ENCODE measurements around the gene ZSCAN5B. TPM values are rescaled to one million over a fixed set of nuclear protein-coding genes. Genes with fewer than 3 reads are reported as not detected.
A peak's percentile ranks its signal among the peaks of the same experiment; 100 is the strongest.

Gene ZSCAN5B
- total and polyA plus RNA-seq, 9 of the 15 experiments (the other 6 are each of a cell fraction or from before 2014, with no cell fraction given): 0.03 to 0.07 TPM; not detected in 7

- TF ChIP-seq REST (IDR thresholded peaks at IDR 0.05; ENCODE audit: borderline replicate concordance) (peak; percentile 39), REST (CRISPR knock-in tag; IDR thresholded peaks at IDR 0.05; ENCODE audit: low read depth) (peak; percentile 68; the same call in 1 of the 2 replicates), SRSF9 (IDR thresholded peaks at IDR 0.05; ENCODE audit: borderline replicate concordance, low read depth, low read length) (no peak), MTA1 (IDR thresholded peaks at IDR 0.05; ENCODE audit: borderline replicate concordance) (peak; percentile 97), SLC30A9 (CRISPR knock-in tag; IDR thresholded peaks at IDR 0.05) (no peak), PBX2 (CRISPR knock-in tag; IDR thresholded peaks at IDR 0.05; ENCODE audit: low read depth) (no peak), PBX2 (tag; conservative IDR thresholded peaks at IDR 0.05; ENCODE audit: low read depth) (no peak), NUFIP1 (IDR thresholded peaks at IDR 0.05; ENCODE audit: partially characterized antibody) (no peak), ZNF217 (CRISPR knock-in tag; IDR thresholded peaks at IDR 0.05) (no peak), JUN (IDR thresholded peaks at IDR 0.05; ENCODE audit: borderline replicate concordance, low read depth, low read length) (0 out of 2 replicates have a peak, but pooled peaks have one; percentile 25), JUN (CRISPR knock-in tag; IDR thresholded peaks at IDR 0.05; ENCODE audit: borderline replicate concordance) (peak; percentile 55; the same call in 1 of the 2 replicates), SMAD3 (CRISPR knock-in tag; conservative IDR thresholded peaks at IDR 0.05) (peak; percentile 67; the same call in 1 of the 2 replicates), PHTF2 (CRISPR knock-in tag; IDR thresholded peaks at IDR 0.05) (no peak), ZNF384 (IDR thresholded peaks at IDR 0.05; ENCODE audit: low read depth, low read length) (peak; percentile 61; the same call in 1 of the 2 replicates), POLR2A (conservative IDR thresholded peaks at IDR 0.05) (peak; percentile 82), CBX3 (IDR thresholded peaks at IDR 0.05; ENCODE audit: borderline replicate concordance in 1 of 2, low read length in 2 of 2) (no peak), ETS1 (conservative IDR thresholded peaks at IDR 0.05; ENCODE audit: control insufficient read depth, low read depth, low read length) (peak; percentile 98)
Observed at GRCh38 chr19:56140583-56141416, 56.8 kb downstream of the ZSCAN5B start, which contains the start of gene ZNF444 (continued).
